Psoas muscle (tissue), 8 donors: Measurements from ENCODE around the gene PPP3CA. TPM values are rescaled to one million over a fixed set of nuclear protein-coding genes. Genes with fewer than 3 reads are reported as not detected.
A peak's percentile ranks its signal among the peaks of the same experiment; 100 is the strongest.

Experiments used
- ATAC-seq, 4 donors: fragments of 200-7000 bp; cut with Tn5 transposase; one replicate each; pipeline ENCODE4 v1.9.1; 2020; ENCODE audit warnings: moderate library complexity in 3 of 4, mild to moderate bottlenecking in 2 of 4
- DNase-seq, 2 donors: peaks; one replicate each; pipeline ENCODE4 v3.0.0-alpha.2; 2020
- H3K27ac ChIP-seq: fragments of 200-600 bp; one replicate; pipeline ENCODE4 v1.8.0; 2022
- H3K27me3 ChIP-seq, 3 donors: fragments of 200-600 bp in 1 of 3; one replicate each; pipeline versions ENCODE4 v1.6.1 to v1.8.0; 2013 to 2022; ENCODE audit warnings: low read length in 2 of 3, mild to moderate bottlenecking in 2 of 3, moderate library complexity in 1 of 3; ENCODE audit not compliant: insufficient read depth in 3 of 3
- H3K36me3 ChIP-seq, 2 donors: fragments of 200-600 bp in 1 of 2; one replicate each; pipeline versions ENCODE4 v1.6.1 to v1.8.0; 2013 to 2022; ENCODE audit warnings: low read depth in 1 of 2, mild to moderate bottlenecking in 1 of 2, moderate library complexity in 1 of 2; ENCODE audit not compliant: insufficient read depth in 1 of 2
- H3K4me1 ChIP-seq: fragments of 200-600 bp; one replicate; pipeline ENCODE4 v1.8.0; 2022
- H3K4me3 ChIP-seq: fragments of 200-600 bp; one replicate; pipeline ENCODE4 v1.8.0; 2022; ENCODE audit warnings: mild to moderate bottlenecking
- H3K9me3 ChIP-seq: fragments of 200-600 bp; one replicate; pipeline ENCODE4 v1.8.0; 2022
- CTCF ChIP-seq: fragments of 200-600 bp; IDR thresholded peaks from one replicate; pipeline ENCODE4 v1.8.0; 2022; ENCODE audit warnings: antibody characterized with exemption
- WGBS, 3 donors: extraction: QIAGEN DNeasy Blood & Tissue Kit; methylation state at CpG; one replicate each; pipeline versions ENCODE4 v1.1.6 to v1.1.7; 2013; 5-methylcytosine and 5-hydroxymethylcytosine counted together
- intact Hi-C, 2 donors: fragments of 100-400 bp; cut with DNase I; formaldehyde crosslinking; loops; one replicate each; pipeline versions ENCODE4 v1.11.0 to v1.14.2; 2022
- polyA plus RNA-seq, 3 donors: library from polyadenylated mRNA; stranded (reverse); fragments of 200-250 nt; gene quantifications; one replicate each; pipeline ENCODE4 v1.2.3, GENCODE V29; 2013
- total RNA-seq, 4 donors: library from RNA; stranded (reverse); fragmentation: NEBNext Ultra II Directional in 2 of 4; extraction: Animal tissue kit (Norgen Biotek cat#: 25700) in 2 of 4; gene quantifications; one replicate each; pipeline versions ENCODE4 v1.2.1 to v1.2.4, GENCODE V29; 2021 to 2023
- donor health status: healthy with polysubstance abuse.
- donor health status: DM: no; HTN: no; CAD: no; lungs with moderate emphysema.
- donor health status: Bipolar disorder and iron deficiency.
- donor health status: healthy.
- donor health status: DM: yes; HTN: yes; CAD: no.
- donor health status: DM: no; HTN: no; CAD: no.
- donor health status: DM: no; HTN: no; CAD: no.
- donor health status: DM: yes; HTN: yes; CAD: no.

The PPP3CA gene
- total and polyA plus RNA-seq, 7 donors: 10.4 to 65.9 (median 32.6) TPM

- Histone ChIP-seq H3K36me3 (no peaks in the 10 kb centered on the region), H3K4me1 (peaks cover 23% of the 10 kb centered on the region), H3K4me3 (no peak overlapping the region), H3K9me3 (no peaks in the 10 kb centered on the region), H3K27me3 (no peaks in the 10 kb centered on the region), H3K27ac (no peak overlapping the region)
- peak in 1 of 4 donors; percentile 40 for ATAC-seq
- DNase-seq: no peak
- WGBS, 3 donors: 60 to 77% (median 65%) methylated on average over 3 of the region's 3 CpGs
- intact Hi-C loops: no loop called here
- no peak for TF ChIP-seq CTCF
These were observed 220.0 kb downstream of the PPP3CA start for GRCh38 chr4:101127176-101127790.

GRCh38 chr4:101126059-101126458, 221.3 kb downstream of the PPP3CA start:
- no peaks in the 10 kb centered on the region for H3K36me3 ChIP-seq
- intact Hi-C loops: no loop called here
- H3K27me3 ChIP-seq: no peaks in the 10 kb centered on the region
- DNase-seq: no peak
- TF ChIP-seq CTCF: no peak
- peaks cover 20% of the 10 kb centered on the region for H3K4me1 ChIP-seq
- WGBS, 3 donors: 14 to 27% (median 23%) methylated on average over 1 of the region's 1 CpG
- ATAC-seq: peak in 1 of 4 donors; percentile 44
- no peak overlapping the region for H3K27ac ChIP-seq
- no peaks in the 10 kb centered on the region for H3K9me3 ChIP-seq
- no peak overlapping the region for H3K4me3 ChIP-seq

- H3K27ac ChIP-seq: no peak overlapping the region
- H3K36me3 ChIP-seq: no peaks in the 10 kb centered on the region
- no peaks in the 10 kb centered on the region for H3K27me3 ChIP-seq
- no peak for TF ChIP-seq CTCF
- WGBS, 3 donors: 93 to 98% (median 95%) methylated on average over 5 of the region's 5 CpGs
- ATAC-seq (no peak), DNase-seq (no peak)
- intact Hi-C loops: no loop called here
- H3K4me1 ChIP-seq: peaks cover 20% of the 10 kb centered on the region
- no peaks in the 10 kb centered on the region for H3K9me3 ChIP-seq
- no peak overlapping the region for H3K4me3 ChIP-seq
These were observed 222.0 kb downstream of the PPP3CA start for GRCh38 chr4:101125045-101125942.

- H3K27ac ChIP-seq: no peak overlapping the region
- H3K27me3 ChIP-seq: no peaks in the 10 kb centered on the region
- ATAC-seq (no peak), DNase-seq (no peak)
- TF ChIP-seq CTCF: no peak
- H3K4me1 ChIP-seq: peaks cover 20% of the 10 kb centered on the region
- H3K4me3 ChIP-seq: no peak overlapping the region
- intact Hi-C loops: no loop called here
- WGBS, 3 donors: 96 to 99% (median 98%) methylated on average over 5 of the region's 5 CpGs
- no peaks in the 10 kb centered on the region for H3K9me3 ChIP-seq
- no peaks in the 10 kb centered on the region for H3K36me3 ChIP-seq
These were observed 224.1 kb downstream of the PPP3CA start for GRCh38 chr4:101123231-101123630.
